GM12878 (cell line): ENCODE measurements around the gene LOXL3. TPM values are rescaled to one million over a fixed set of nuclear protein-coding genes. Genes with fewer than 3 reads are reported as not detected.

ENCODE experiments used
- CBFB ChIP-seq: IDR thresholded peaks from 2 replicates; pipeline ENCODE4 v1.6.1; 2016; ENCODE audit warnings: antibody characterized with exemption, low read depth
- CHD1 ChIP-seq: IDR thresholded peaks from 2 replicates; pipeline ENCODE4 v1.6.1; 2012; ENCODE audit warnings: low read depth, low read length, improper control_type of control experiment
- CHD2 ChIP-seq: IDR thresholded peaks from 2 replicates; pipeline ENCODE4 v1.6.1; 2011; ENCODE audit warnings: low read depth, low read length, improper control_type of control experiment, borderline replicate concordance
- CTCF ChIP-seq, 3 experiments: IDR thresholded peaks in 2 of 3; conservative IDR thresholded peaks in 1 of 3; 2 replicates each; pipeline ENCODE4 v1.5.1; 2011; ENCODE audit warnings: low read depth in 3 of 3, low read length in 3 of 3, mild to moderate bottlenecking in 3 of 3, control low read depth in 2 of 3, moderate library complexity in 2 of 3, inconsistent platforms in 1 of 3, mixed read lengths in 1 of 3; ENCODE audit not compliant: control insufficient read depth in 2 of 3, insufficient read depth in 1 of 3; ENCODE audit errors: extremely low read depth in 1 of 3
- ELK1 ChIP-seq: IDR thresholded peaks from 2 replicates; pipeline ENCODE4 v1.6.1; 2012; ENCODE audit warnings: low read depth, low read length, improper control_type of control experiment
- ESRRA ChIP-seq: IDR thresholded peaks from 2 replicates; pipeline ENCODE4 v1.6.1; 2012; ENCODE audit warnings: mild to moderate bottlenecking, low read length, improper control_type of control experiment
- MTA3 ChIP-seq: IDR thresholded peaks from 2 replicates; pipeline ENCODE4 v1.6.1; 2012; ENCODE audit warnings: low read length, inconsistent platforms, borderline replicate concordance
- NR2F1 ChIP-seq: fragments of 450-650 bp; conservative IDR thresholded peaks from 2 replicates; pipeline ENCODE4 v1.6.1; 2017; ENCODE audit warnings: mild to moderate bottlenecking
- NRF1 ChIP-seq: conservative IDR thresholded peaks from 2 replicates; pipeline ENCODE4 v1.6.1; 2011; ENCODE audit warnings: mild to moderate bottlenecking, low read depth, low read length, improper control_type of control experiment
- POLR2AphosphoS5 ChIP-seq: IDR thresholded peaks from 2 replicates; pipeline ENCODE4 v1.6.1; 2011; ENCODE audit warnings: mild to moderate bottlenecking, low read length, inconsistent platforms
- POU2F2 ChIP-seq: IDR thresholded peaks from 3 replicates; pipeline ENCODE4 v1.6.1; 2011; ENCODE audit warnings: low read depth, mild to moderate bottlenecking, low read length, borderline replicate concordance
- RAD21 ChIP-seq: IDR thresholded peaks from 2 replicates; pipeline ENCODE4 v1.6.1; 2011; ENCODE audit warnings: mild to moderate bottlenecking, low read depth, low read length, moderate library complexity; ENCODE audit not compliant: insufficient read depth
- SMC3 ChIP-seq: IDR thresholded peaks from 2 replicates; pipeline ENCODE4 v1.6.1; 2011; ENCODE audit warnings: low read length, improper control_type of control experiment, borderline replicate concordance
- TAF1 ChIP-seq: IDR thresholded peaks from 2 replicates; pipeline ENCODE4 v1.6.1; 2011; ENCODE audit warnings: mild to moderate bottlenecking, low read depth, low read length, borderline replicate concordance
- TCF12 ChIP-seq: IDR thresholded peaks from 2 replicates; pipeline ENCODE4 v1.6.1; 2011; ENCODE audit warnings: low read depth, mild to moderate bottlenecking, low read length
- ZNF622 ChIP-seq: fragments of 450-650 bp; IDR thresholded peaks from 2 replicates; pipeline ENCODE4 v1.6.1; 2017; ENCODE audit warnings: mild to moderate bottlenecking, inconsistent platforms
- ZZZ3 ChIP-seq: IDR thresholded peaks from 2 replicates; pipeline ENCODE4 v1.6.1; 2011; ENCODE audit warnings: low read depth; ENCODE audit not compliant: control insufficient read depth, insufficient read length
- polyA plus RNA-seq, 11 experiments: library from polyadenylated mRNA; depleted of rRNA in 4 of 11; unstranded in 6 of 11; stranded (reverse) in 5 of 11; fragments of >200 nt; fragmentation: Nextera tagmentation in 4 of 11; fragmentation: Illumina TruSeq in 1 of 11; extraction: Ambion mirVana in 4 of 11; extraction: Trizol in 1 of 11; gene quantifications; 1 replicate in 1 of 11; 2 replicates in 10 of 11; pipeline versions ENCODE4 v1.2.1 to v1.2.3, GENCODE V29; 2011 to 2016; ENCODE audit warnings: inconsistent platforms in 2 of 11, missing spikeins in 2 of 11, low read depth in 1 of 11
- total RNA-seq, 4 experiments: library from RNA; depleted of rRNA in 3 of 4; stranded (reverse); fragments of >200 nt in 3 of 4; fragmentation: Illumina TruSeq in 1 of 4; extraction: Trizol in 1 of 4; gene quantifications; 2 replicates each; pipeline versions ENCODE4 v1.2.1 to v1.2.3, GENCODE V29; 2013 to 2021
- TF ChIP-seq, protein P1 (sequence below): IDR thresholded peaks from 2 replicates; pipeline ENCODE4 v1.6.1; 2012; ENCODE audit warnings: improper control_type of control experiment, low read depth, low read length; ENCODE audit not compliant: insufficient replicate concordance
- TF ChIP-seq, protein P2 (sequence below): IDR thresholded peaks from 2 replicates; pipeline ENCODE4 v1.6.1; 2012; ENCODE audit warnings: low read depth, low read length, improper control_type of control experiment
- TF ChIP-seq, protein P3 (sequence below): IDR thresholded peaks from 2 replicates; pipeline ENCODE4 v1.6.1; 2012; ENCODE audit warnings: low read depth, low read length, improper control_type of control experiment

Gene LOXL3
- total and polyA plus RNA-seq, 10 of the 15 experiments (the other 5 are each of a cell fraction or from before 2014, with no cell fraction given): 6.2 to 40.9 (median 23.3) TPM

- TF ChIP-seq, protein P1, sequence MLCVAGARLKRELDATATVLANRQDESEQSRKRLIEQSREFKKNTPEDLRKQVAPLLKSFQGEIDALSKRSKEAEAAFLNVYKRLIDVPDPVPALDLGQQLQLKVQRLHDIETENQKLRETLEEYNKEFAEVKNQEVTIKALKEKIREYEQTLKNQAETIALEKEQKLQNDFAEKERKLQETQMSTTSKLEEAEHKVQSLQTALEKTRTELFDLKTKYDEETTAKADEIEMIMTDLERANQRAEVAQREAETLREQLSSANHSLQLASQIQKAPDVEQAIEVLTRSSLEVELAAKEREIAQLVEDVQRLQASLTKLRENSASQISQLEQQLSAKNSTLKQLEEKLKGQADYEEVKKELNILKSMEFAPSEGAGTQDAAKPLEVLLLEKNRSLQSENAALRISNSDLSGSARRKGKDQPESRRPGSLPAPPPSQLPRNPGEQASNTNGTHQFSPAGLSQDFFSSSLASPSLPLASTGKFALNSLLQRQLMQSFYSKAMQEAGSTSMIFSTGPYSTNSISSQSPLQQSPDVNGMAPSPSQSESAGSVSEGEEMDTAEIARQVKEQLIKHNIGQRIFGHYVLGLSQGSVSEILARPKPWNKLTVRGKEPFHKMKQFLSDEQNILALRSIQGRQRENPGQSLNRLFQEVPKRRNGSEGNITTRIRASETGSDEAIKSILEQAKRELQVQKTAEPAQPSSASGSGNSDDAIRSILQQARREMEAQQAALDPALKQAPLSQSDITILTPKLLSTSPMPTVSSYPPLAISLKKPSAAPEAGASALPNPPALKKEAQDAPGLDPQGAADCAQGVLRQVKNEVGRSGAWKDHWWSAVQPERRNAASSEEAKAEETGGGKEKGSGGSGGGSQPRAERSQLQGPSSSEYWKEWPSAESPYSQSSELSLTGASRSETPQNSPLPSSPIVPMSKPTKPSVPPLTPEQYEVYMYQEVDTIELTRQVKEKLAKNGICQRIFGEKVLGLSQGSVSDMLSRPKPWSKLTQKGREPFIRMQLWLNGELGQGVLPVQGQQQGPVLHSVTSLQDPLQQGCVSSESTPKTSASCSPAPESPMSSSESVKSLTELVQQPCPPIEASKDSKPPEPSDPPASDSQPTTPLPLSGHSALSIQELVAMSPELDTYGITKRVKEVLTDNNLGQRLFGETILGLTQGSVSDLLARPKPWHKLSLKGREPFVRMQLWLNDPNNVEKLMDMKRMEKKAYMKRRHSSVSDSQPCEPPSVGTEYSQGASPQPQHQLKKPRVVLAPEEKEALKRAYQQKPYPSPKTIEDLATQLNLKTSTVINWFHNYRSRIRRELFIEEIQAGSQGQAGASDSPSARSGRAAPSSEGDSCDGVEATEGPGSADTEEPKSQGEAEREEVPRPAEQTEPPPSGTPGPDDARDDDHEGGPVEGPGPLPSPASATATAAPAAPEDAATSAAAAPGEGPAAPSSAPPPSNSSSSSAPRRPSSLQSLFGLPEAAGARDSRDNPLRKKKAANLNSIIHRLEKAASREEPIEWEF: no peak
- TF ChIP-seq RAD21 (0 out of 2 replicates have a peak, but pooled peaks have one; percentile 23), MTA3 (no peak), CBFB (no peak), POLR2AphosphoS5 (0 out of 2 replicates have a peak, but pooled peaks have one; percentile 3), ZNF622 (no peak), CHD2 (no peak), ELK1 (no peak), TAF1 (no peak), ZZZ3 (no peak), TCF12 (no peak), CTCF (IDR thresholded peaks at IDR 0.05 in 2 of 3, conservative IDR thresholded peaks at IDR 0.05 in 1 of 3; ENCODE audit: control insufficient read depth in 2 of 3, extremely low read depth in 1 of 3, insufficient read depth in 1 of 3, low read depth in 3 of 3, low read length in 3 of 3) (peak in 2 of 3 experiments; percentile 21 to 25; a peak in 2 of 6 replicates), ESRRA (no peak), POU2F2 (no peak; the same call in 2 of the 3 replicates), NR2F1 (no peak), SMC3 (no peak), CHD1 (no peak), NRF1 (no peak)
- TF ChIP-seq, protein P2, sequence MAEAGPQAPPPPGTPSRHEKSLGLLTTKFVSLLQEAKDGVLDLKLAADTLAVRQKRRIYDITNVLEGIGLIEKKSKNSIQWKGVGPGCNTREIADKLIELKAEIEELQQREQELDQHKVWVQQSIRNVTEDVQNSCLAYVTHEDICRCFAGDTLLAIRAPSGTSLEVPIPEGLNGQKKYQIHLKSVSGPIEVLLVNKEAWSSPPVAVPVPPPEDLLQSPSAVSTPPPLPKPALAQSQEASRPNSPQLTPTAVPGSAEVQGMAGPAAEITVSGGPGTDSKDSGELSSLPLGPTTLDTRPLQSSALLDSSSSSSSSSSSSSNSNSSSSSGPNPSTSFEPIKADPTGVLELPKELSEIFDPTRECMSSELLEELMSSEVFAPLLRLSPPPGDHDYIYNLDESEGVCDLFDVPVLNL: no peak
- TF ChIP-seq, protein P3, sequence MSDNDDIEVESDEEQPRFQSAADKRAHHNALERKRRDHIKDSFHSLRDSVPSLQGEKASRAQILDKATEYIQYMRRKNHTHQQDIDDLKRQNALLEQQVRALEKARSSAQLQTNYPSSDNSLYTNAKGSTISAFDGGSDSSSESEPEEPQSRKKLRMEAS: no peak
Measured at GRCh38 chr2:74528600-74529356, 25.0 kb downstream of the LOXL3 start (continued).
